ENCODE data around the gene MRPL28.
"Not testable (repeated sequence)": the region's sequence is repeated elsewhere in the genome, so short reads cannot be mapped to it uniquely, and the experiment has no call there.

MRPL28 gene

DNA sequence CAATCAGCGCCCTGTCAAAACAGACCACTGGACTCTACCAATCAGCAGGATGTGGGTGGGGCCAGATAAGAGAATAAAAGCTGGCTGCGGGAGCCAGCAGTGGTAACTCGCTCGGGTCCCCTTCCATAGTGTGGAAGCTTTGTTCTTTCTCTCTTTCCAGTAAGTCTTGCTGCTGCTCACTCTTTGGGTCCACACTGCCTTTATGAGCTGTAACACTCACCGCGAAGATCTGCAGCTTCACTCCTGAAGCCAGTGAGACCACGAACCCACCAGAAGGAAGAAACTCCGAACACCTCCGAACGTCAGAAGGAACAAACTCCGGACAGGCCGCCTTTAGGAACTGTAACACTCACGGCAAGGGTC lies 28.4 kb downstream of the MRPL28 start:
- not testable (repeated sequence) for H3K27ac Mint-ChIP-seq, H3K4me3 Mint-ChIP-seq, H3K36me3 Mint-ChIP-seq, H3K9me3 Mint-ChIP-seq, H3K27me3 Mint-ChIP-seq
- H3K4me1 Mint-ChIP-seq, result peaks cover 80% of the 10 kb centered on the region

DNA sequence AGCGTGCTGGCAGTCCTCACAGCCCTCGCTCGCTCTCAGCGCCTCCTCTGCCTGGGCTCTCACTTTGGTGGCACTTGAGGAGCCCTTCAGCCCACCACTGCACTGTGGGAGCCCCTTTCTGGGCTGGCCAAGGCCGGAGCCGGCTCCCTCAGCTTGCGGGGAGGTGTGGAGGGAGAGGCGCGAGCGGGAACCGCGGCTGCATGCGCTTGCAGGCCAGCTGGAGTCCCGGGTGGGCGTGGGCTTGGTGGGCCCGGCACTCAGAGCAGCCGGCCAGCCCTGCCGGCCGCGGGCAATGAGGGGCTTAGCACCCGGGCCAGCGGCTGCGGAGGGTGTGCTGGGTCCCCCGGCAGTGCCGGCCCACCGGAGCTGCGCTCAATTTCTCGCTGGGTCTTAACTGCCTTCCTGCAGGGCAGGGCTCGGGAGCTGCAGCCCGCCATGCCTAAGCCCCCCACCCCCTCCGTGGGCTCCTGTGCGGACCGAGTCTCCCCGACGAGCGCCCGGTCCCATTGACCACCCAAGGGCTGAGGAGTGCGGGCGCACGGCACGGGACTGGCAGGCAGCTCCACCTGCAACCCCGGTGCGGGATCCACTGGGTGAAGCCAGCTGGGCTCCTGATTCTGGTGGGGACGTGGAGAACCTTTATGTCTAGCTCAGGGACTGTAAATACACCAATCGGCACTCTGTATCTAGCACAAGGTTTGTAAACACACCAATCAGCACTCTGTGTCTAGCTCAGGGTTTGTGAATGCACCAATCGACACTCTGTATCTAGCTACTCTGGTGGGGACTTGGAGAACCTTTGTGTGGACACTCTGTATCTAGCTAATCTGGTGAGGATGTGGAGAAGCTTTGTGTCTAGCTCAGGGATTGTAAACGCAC lies 29.0 kb downstream of the MRPL28 start:
- not testable (repeated sequence) for H3K27me3 Mint-ChIP-seq, H3K27ac Mint-ChIP-seq, H3K36me3 Mint-ChIP-seq, H3K4me3 Mint-ChIP-seq, H3K9me3 Mint-ChIP-seq
- peaks cover 80% of the 10 kb centered on the region for H3K4me1 Mint-ChIP-seq

DNA sequence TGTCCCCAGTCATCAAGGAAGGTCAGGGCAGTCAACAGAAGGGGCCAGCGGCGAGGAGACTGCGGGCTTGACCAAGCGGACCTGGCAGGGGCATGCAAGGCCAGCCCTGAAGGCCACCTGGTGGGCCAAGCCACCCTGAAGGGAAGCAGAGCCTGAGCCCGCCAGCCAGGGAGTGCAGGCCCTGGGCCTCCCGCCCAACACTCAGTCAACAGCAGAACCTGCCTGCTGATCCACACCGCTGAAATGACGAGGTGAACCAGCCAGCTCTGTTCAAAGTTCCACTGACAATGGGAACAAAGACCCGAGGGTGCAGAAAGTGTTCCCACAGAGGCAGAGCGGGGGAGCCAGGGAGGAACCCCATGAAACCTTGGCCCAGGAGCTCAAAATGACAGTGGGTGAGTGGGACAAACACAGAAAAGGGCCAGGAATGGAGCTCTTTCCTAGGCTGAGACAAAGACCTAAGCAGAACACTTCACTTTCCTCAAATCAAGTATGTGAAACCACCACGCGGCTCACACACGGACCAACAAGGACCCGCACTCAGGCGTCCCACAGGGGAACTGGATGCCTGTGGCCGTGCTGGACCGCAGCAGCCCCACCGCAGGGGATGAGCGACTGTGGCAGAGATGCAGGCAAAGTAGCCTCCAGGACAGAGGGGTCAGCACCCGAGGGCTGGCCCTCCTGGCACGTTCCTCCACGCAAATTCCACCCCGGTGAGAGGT lies 29.8 kb downstream of the MRPL28 start:
- Mint-ChIP-seq H3K27me3 (no peaks in the 10 kb centered on the region), H3K36me3 (peaks cover 2% of the 10 kb centered on the region), H3K9me3 (no peaks in the 10 kb centered on the region), H3K4me1 (peaks cover 80% of the 10 kb centered on the region), H3K27ac (no peak overlapping the region), H3K4me3 (no peak overlapping the region)

DNA sequence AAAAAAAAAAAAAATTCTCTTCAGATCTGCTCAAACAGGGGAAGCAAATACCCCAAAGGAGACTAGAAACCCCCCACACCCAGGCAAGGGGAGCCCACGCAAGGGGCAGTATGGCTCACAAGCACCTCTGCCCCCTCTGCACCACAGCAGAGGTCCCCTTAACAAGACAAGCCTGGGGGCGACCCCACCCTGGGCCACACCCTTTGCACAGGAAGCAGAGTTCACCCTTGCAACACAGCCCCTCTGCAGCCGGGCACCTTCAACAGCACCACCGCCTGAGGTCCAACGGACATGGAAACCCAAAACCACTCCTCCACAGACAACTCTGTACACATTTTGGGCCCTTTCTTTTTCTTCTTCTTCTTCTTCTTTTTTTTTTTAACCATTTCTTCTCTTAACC lies 30.7 kb downstream of the MRPL28 start:
- Mint-ChIP-seq H3K36me3 (peaks cover 2% of the 10 kb centered on the region), H3K4me3 (peak overlapping the region; percentile 71), H3K4me1 (peaks cover 80% of the 10 kb centered on the region), H3K9me3 (no peaks in the 10 kb centered on the region), H3K27ac (peak overlapping the region; percentile 68), H3K27me3 (no peaks in the 10 kb centered on the region)

DNA sequence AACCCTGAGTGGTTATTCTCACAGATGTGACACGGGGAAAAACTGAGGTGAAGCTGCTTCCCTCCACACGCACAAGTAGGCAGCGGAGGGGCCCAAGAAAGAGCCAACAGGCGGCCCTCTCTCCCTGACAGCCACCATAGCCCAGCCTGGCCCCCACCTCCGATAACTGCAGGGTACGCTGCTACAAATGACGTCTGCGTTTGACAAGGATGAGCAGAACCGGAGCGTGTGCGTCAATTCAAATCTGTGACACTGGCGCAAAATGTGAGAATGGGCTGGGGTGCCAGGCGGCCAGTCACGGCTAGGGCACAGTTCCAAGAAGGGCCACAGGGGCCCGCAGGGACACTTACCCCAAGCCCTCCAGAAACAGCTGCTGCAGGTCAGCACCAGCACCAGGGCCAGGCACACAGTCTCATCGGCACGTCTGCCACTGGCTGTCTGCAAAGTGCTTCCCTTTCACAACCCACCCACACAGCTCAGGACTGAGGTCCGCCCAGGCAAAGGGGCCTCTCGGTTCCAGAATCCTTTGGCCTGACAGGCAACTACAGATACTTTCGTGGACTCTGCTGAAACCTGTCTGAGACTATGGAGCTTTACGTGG lies 32.3 kb downstream of the MRPL28 start:
- H3K36me3 Mint-ChIP-seq, result peaks cover 2% of the 10 kb centered on the region
- H3K27me3 Mint-ChIP-seq, result no peaks in the 10 kb centered on the region
- no peak overlapping the region for H3K4me3 Mint-ChIP-seq
- no peak overlapping the region for H3K27ac Mint-ChIP-seq
- peaks cover 83% of the 10 kb centered on the region for H3K4me1 Mint-ChIP-seq
- no peaks in the 10 kb centered on the region for H3K9me3 Mint-ChIP-seq

DNA sequence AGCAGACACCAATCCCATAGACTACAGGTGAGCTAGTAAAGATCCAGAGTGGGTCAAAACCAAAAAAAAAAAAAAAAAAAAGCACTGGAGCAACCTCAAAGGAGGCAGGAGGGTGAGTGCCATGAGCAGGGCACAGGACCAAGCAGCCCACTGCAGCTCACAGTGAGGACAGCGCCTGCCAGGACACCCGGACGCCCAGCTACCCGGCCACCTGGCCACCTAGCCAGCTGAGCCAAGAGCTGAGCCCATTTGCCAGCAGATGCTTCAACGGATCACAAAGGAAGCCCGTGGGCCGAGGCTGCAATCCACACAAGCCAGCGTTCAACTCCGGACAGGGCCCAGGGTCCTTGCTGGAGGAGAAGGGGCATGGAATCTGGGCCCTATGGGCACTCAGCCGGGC lies 32.9 kb downstream of the MRPL28 start:
- Mint-ChIP-seq H3K36me3 (no peaks in the 10 kb centered on the region), H3K4me1 (peaks cover 83% of the 10 kb centered on the region), H3K4me3 (no peak overlapping the region), H3K27me3 (no peaks in the 10 kb centered on the region), H3K9me3 (no peaks in the 10 kb centered on the region), H3K27ac (no peak overlapping the region)

DNA sequence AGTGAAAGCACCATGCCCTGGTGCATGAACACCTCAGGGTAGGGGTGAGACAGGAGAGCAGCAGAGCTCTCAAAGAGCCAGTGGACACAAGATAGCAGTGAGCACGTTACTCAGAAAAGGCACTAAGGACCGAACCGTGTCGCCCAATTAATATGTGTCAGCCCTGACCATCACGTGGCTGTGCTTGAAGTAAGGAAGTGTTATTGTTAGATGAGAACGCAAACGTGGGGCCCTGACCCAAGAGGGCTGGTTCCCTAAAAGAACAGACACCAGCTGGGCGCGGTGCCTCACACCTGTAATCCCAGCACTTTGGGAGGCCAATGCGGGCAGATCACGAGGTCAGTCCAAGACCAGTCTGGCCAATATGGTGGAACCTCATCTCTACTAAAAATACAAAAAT lies 34.1 kb downstream of the MRPL28 start:
- Mint-ChIP-seq H3K9me3 (no peaks in the 10 kb centered on the region), H3K27me3 (no peaks in the 10 kb centered on the region), H3K4me1 (peaks cover 82% of the 10 kb centered on the region), H3K27ac (no peak overlapping the region), H3K36me3 (no peaks in the 10 kb centered on the region), H3K4me3 (no peak overlapping the region)

DNA sequence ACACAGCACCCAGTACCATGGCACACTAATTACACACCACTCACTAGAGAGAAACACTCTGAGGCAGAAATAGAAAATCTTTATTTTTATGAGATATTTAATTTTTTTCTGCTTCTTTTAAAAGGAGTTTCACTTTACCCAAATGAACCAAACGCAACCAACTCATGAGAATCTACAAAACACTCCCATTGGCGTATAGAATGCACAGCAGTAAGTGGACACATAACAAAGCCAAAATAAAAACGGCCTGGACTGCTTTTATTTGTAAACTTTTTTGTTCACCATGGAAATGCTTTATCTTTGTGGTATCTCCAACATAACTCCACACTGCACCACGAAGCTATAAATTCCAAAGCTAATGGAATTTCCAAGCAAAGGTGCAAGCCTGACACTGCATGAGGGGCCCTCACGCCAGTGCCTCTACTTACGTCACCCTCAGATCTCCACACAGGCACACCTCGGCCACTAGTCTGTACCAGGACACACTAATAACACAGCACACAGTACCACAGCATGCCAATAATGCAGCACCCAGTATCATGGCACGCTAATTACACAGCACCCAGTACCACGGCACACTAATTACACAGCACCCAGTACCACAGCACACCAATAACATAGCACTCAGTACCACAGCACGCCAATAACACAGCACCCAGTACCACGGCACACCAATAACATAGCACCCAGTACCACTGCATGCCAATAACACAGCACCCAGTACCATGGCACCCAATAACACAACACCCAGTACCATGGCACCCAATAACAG lies 35.3 kb downstream of the MRPL28 start:
- H3K36me3 Mint-ChIP-seq, H3K9me3 Mint-ChIP-seq, H3K27me3 Mint-ChIP-seq, H3K4me3 Mint-ChIP-seq, H3K27ac Mint-ChIP-seq: not testable (repeated sequence)
- H3K4me1 Mint-ChIP-seq, result peaks cover 86% of the 10 kb centered on the region

DNA sequence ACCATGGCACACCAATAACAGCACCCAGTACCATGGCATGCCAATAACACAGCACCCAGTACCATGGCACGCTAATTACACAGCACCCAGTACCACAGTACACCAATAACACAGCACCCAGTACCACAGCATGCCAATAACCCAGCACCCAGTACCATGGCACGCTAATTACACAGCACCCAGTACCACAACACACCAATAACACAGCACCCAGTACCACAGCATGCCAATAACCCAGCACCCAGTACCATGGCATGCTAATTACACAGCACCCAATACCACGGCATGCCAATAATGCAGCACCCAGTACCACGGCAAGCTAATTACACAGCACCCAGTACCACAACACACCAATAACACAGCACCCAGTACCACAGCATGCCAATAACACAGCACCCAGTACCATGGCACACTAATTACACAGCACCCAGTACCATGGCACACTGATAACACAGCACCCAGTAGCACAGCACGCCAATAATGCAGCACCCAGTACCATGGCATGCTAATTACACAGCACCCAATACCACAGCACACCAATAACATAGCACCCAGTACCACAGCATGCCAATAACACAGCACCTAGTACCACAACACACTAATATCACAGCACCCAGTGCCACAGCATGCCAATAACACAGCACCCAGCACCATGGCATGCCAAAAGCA lies 36.0 kb downstream of the MRPL28 start:
- H3K27ac Mint-ChIP-seq, H3K4me3 Mint-ChIP-seq, H3K27me3 Mint-ChIP-seq, H3K36me3 Mint-ChIP-seq, H3K9me3 Mint-ChIP-seq: not testable (repeated sequence)
- peaks cover 81% of the 10 kb centered on the region for H3K4me1 Mint-ChIP-seq

DNA sequence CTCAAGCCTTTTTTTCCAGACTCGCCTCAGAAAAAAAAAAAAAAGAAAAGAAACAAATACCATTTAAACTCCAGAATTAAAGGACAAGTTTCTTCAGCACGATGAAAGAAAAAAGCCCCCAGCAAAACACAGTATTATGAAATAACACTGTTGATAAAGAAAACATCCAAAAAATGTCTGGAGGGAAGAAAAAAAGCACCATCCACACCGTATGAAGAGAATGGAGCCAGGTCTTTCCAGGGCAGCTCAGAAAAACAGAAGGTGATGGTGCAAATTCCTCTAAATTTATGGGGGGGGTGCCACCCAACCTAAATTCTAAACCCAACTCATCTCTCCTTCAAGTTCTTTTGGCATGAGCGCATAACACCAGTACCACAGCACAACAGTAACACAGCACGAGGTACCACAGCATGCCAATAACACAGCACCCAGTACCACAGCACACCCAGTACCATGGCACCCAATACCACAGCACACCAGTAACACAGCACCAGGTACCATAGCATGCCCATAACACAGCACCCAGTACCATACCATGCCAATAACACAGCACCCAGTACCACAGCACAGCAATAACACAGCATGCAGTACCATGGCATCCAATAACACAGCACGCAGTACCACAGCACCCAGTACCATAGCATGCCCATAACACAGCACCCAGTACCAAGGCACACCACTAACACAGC lies 36.8 kb downstream of the MRPL28 start:
- Mint-ChIP-seq H3K9me3 (no peaks in the 10 kb centered on the region), H3K27me3 (no peaks in the 10 kb centered on the region), H3K36me3 (no peaks in the 10 kb centered on the region), H3K4me1 (peaks cover 76% of the 10 kb centered on the region), H3K4me3 (no peak overlapping the region), H3K27ac (peak overlapping the region; percentile 41)

DNA sequence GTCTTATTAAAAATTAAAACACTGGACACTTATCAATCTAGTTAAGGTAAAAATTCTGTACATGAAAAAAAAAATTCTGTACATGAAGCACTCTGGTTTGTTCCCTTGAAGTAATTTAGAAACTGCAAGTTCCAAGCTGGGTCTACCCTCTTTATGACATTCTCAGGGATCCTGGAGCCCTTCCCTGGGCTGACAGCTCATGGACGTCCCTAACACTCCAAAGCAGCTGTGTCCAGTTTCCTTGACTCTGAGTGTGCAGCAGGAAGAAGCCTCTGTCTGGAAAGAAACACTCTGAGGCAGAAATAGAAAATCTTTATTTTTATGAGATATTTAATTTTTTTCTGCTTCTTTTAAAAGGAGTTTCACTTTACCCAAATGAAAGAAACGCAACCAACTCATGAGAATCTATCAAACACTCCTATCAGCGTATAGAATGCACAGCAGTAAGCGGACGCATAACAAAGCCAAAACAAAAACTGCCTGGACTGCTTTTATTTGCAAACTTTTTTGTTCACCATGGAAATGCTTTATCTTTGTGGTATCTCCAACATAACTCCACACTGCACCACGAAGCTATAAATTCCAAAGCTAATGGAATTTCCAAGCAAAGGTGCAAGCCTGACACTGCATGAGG lies 39.0 kb downstream of the MRPL28 start:
- not testable (repeated sequence) for H3K36me3 Mint-ChIP-seq, H3K9me3 Mint-ChIP-seq, H3K4me3 Mint-ChIP-seq, H3K27me3 Mint-ChIP-seq, H3K27ac Mint-ChIP-seq
- H3K4me1 Mint-ChIP-seq, result peaks cover 71% of the 10 kb centered on the region

DNA sequence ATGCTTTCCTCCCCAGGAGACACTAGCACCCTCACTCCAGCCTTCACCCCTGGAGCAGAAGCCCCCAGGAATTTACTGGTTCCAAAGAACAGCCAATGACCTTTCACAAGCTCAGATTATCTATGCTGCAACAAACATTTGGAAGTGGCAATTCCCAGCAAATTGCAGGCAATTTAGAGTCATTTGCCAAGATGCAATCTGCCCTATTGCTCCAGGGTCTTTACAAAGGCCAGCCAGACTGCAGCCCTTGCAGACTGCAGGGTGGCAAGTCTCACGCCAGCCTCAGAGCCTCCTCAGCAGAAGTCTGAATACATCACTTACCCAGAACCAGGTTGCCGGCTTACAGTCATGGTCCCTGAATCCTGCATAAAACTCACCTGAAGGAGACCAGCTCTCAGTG lies 39.6 kb downstream of the MRPL28 start:
- H3K4me1 Mint-ChIP-seq, result peaks cover 67% of the 10 kb centered on the region
- no peaks in the 10 kb centered on the region for H3K27me3 Mint-ChIP-seq

DNA sequence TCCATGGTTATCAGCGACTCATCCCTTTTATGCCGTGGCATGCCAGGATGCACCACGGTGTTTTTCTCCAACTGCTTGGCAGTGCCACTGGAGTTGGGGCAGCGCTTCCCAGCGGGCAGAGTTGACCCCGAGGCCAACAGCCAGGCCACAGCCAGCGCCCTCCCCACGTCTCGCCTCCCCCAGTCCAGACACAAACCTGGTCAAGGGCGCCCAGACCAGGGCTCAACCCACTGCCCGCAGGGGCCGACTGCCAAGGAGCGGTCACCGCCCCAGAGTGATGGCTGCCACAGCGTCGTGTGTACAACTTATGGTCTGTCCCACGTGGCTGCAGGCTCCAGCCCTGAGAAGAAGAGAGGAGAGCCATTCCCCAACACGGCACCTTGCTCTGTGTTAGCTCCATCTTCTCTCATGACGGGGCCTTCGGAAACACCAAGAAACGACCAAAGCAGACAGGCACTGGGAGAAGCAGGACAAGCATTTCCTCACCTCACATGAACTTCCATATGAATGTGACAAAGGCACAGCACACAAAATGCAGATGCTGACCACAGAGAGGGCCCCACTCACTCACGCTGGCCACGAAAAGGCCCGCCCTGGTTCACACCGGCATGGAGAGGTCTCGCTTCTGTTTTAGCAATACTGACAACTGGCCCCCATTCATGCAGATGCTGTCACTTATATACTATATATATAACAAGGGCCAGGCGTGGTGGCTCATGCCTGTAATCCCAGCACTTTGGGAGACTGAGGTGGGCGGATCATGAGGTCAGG lies 44.8 kb downstream of the MRPL28 start:
- no peaks in the 10 kb centered on the region for H3K36me3 Mint-ChIP-seq
- H3K27ac Mint-ChIP-seq, result no peak overlapping the region
- no peaks in the 10 kb centered on the region for H3K27me3 Mint-ChIP-seq
- no peaks in the 10 kb centered on the region for H3K9me3 Mint-ChIP-seq
- peak overlapping the region; percentile 76 for H3K4me3 Mint-ChIP-seq
- H3K4me1 Mint-ChIP-seq, result peaks cover 63% of the 10 kb centered on the region

More for the DNA sequence above, 39.6 kb downstream of the MRPL28 start:
- Mint-ChIP-seq H3K4me3 (no peak overlapping the region), H3K36me3 (no peaks in the 10 kb centered on the region), H3K27ac (no peak overlapping the region), H3K9me3 (no peaks in the 10 kb centered on the region)
